NCI-H2171 (cell line): ENCODE results near the gene FAIM.
"Not testable (repeated sequence)": the region's sequence is repeated elsewhere in the genome, so short reads cannot be mapped to it uniquely, and the experiment has no call there.

Experiments
- DNase-seq: peaks from one replicate; lab custom pipeline; 2025; lab: John Stamatoyannopoulos, UW

FAIM gene

DNA sequence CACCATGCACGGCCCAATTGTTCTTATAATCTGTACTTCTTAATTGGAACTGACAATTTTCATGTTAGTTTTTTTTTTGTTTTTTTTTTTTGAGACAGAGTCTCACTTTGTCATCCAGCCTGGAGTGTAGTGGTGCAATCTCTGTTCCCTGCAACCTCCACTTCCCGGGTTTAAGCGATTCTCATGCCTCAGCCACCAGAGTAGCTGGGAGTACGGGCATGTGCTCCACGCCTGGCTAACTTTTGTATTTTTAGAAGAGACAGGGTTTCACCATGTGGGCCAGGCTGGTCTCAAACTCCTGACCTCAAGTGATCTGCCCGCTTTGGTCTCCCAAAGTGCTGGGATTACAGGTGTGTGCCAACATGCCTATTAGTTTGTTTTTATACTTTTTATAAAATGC is 72.4 kb downstream of the FAIM start:
- DNase-seq = not testable (repeated sequence)

DNA sequence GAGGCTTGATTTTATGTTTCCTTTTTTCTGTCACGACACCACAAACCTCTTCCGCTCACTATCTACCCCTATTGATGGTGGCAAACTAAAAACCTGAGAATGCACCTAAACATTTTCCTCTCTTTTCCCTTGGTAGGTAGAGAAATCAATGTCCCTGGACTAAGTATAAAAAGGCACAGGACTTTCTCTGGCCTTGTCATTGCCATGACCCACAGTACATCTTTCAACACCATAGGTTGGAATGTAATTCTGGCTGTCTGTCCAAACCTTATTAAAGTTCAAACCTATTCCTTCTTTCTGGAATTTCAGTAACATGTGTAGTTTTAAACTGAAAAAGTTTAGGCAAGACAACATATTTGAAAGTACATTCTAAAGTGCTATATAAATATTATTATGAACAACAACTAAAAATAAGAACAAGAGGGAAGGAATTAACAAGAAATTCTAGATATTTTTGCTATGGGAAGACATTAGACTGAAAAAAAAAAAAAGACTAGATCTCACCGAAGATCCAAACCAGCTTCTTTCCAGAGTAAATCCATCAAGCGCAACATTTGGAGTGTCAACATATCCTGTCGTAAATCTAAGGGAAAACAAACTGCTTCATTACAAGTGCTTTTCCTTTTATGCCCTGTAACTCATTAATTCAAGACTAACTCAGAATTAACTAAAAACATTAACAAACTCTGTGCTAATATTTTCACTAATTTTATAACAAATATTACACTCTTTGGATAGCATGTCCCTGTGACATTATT is 73.1 kb downstream of the FAIM start:
- DNase-seq = no peak

DNA sequence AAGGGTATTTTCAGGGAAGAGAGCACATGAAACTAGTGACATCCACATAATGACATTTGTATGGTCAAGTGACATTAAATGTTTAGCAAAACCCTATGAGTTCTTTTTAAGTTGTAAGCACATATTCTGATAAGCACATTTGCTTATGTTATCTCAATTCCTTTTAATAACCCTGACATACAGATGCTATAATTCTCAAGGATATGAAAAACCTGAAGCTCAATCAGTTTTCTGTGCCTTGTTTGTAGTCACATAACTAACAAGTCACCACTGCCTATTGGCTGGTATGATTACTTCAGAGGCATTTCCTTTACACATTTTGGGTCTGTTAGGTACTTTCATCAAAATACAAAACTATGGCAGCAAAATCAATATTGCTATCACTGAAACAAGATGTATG is 74.1 kb downstream of the FAIM start:
- no peak for DNase-seq
